Measurements from ENCODE around the gene UCK2. TPM values are rescaled to one million over a fixed set of nuclear protein-coding genes. Genes with fewer than 3 reads are reported as not detected.

UCK2 gene
- total RNA-seq, 4 donors from 2014 or later, result 9.0 to 16.3 (median 15.5) TPM

GRCh38 chr1:165828669-165829329 is 1.4 kb downstream of the UCK2 start:
- TF ChIP-seq, protein P1, sequence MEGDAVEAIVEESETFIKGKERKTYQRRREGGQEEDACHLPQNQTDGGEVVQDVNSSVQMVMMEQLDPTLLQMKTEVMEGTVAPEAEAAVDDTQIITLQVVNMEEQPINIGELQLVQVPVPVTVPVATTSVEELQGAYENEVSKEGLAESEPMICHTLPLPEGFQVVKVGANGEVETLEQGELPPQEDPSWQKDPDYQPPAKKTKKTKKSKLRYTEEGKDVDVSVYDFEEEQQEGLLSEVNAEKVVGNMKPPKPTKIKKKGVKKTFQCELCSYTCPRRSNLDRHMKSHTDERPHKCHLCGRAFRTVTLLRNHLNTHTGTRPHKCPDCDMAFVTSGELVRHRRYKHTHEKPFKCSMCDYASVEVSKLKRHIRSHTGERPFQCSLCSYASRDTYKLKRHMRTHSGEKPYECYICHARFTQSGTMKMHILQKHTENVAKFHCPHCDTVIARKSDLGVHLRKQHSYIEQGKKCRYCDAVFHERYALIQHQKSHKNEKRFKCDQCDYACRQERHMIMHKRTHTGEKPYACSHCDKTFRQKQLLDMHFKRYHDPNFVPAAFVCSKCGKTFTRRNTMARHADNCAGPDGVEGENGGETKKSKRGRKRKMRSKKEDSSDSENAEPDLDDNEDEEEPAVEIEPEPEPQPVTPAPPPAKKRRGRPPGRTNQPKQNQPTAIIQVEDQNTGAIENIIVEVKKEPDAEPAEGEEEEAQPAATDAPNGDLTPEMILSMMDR (IDR thresholded peaks at IDR 0.05; ENCODE audit: low read depth), result no peak

GRCh38 chr1:165829888-165830287 is 2.5 kb downstream of the UCK2 start:
- TF ChIP-seq, protein P1 (IDR thresholded peaks at IDR 0.05; ENCODE audit: low read depth), result no peak

DNA sequence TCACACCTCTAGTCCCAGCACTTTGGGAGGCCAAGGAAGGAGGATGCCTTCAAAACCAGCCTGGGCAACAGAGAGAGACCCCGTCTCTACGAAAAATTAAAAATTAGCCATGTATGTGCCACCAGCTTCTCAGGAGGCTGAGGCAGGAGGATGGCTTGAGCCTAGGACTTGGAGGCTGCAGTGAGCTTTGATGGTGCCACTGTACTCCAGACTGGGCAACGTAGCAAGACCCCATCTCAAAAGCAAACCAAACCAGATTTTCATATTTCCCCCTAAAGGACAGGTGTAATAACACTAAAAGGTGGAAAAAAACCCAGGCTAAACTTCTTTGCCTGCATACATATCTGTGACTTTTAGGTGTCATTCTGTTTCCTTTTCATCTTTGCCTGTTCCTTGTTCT is 3.7 kb downstream of the UCK2 start:
- TF ChIP-seq, protein P1 (IDR thresholded peaks at IDR 0.05; ENCODE audit: low read depth), result no peak

- TF ChIP-seq, protein P1 (IDR thresholded peaks at IDR 0.05; ENCODE audit: low read depth), result no peak
Observed at GRCh38 chr1:165832902-165833301, 5.5 kb downstream of the UCK2 start.

DNA sequence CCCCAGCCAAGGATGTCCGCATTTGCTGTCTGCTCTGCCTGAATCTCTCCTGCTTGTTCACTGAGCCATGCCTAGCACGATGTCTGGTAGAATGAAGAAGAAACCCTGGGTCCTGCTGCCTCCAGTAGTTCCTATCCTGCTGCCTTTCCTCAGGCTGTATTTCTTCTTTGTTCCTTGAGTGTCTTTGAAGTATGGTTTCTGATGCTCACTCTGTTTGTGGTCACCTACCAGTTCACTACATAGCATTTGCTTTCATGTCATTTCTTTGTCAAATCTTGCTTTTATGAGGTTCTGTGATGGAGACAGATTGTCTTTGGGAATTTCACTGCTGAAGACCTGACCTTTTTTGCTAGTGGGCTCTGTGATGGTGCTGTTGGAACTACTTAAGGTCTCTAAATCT is 5.9 kb downstream of the UCK2 start:
- TF ChIP-seq, protein P1 (IDR thresholded peaks at IDR 0.05; ENCODE audit: low read depth), result no peak

GRCh38 chr1:165834229-165834628 is 6.8 kb downstream of the UCK2 start:
- TF ChIP-seq, protein P1 (IDR thresholded peaks at IDR 0.05; ENCODE audit: low read depth), result no peak

- TF ChIP-seq, protein P1 (IDR thresholded peaks at IDR 0.05; ENCODE audit: low read depth), result no peak
Observed at GRCh38 chr1:165834881-165835280, 7.5 kb downstream of the UCK2 start.

All from subcutaneous adipose tissue (tissue), 4 donors.